Transverse colon (tissue), 4 donors: ENCODE results near the gene WDR37. TPM values are rescaled to one million over a fixed set of nuclear protein-coding genes. Genes with fewer than 3 reads are reported as not detected.

ENCODE experiments used
- DNase-seq: peaks from one replicate; pipeline ENCODE4 v3.0.0-alpha.2; 2019
- H3K27ac ChIP-seq, 4 donors: fragments of 200-600 bp; sonication (generic); 2 replicates each; pipeline ENCODE4 v1.5.1; 2016 to 2018; ENCODE audit warnings: inconsistent platforms in 4 of 4
- H3K27me3 ChIP-seq: fragments of 200-600 bp; sonication (generic); 2 replicates; pipeline ENCODE4 v1.5.1; 2017; ENCODE audit warnings: inconsistent platforms
- H3K36me3 ChIP-seq, 4 donors: fragments of 200-600 bp; sonication (generic); 2 replicates each; pipeline ENCODE4 v1.5.1; 2017 to 2019; ENCODE audit warnings: inconsistent platforms in 4 of 4
- H3K4me1 ChIP-seq, 4 donors: fragments of 200-600 bp; sonication (generic); 2 replicates each; pipeline ENCODE4 v1.5.1; 2017 to 2020; ENCODE audit warnings: inconsistent platforms in 4 of 4
- H3K4me3 ChIP-seq, 4 donors: fragments of 200-600 bp; sonication (generic); 1 replicate in 1 of 4; 2 replicates in 3 of 4; pipeline versions ENCODE4 v1.5.1 to v1.6.1; 2017 to 2019; ENCODE audit warnings: inconsistent platforms in 4 of 4
- H3K9me3 ChIP-seq, 2 donors: fragments of 200-600 bp; sonication (generic); 2 replicates each; pipeline ENCODE4 v1.5.1; 2017 to 2019; ENCODE audit warnings: inconsistent platforms in 2 of 2
- CTCF ChIP-seq, 5 experiments: fragments of 200-600 bp in 3 of 5; fragments of 450-650 bp in 2 of 5; sonication (generic) in 3 of 5; IDR thresholded peaks; 1 replicate in 2 of 5; 2 replicates in 3 of 5; pipeline ENCODE4 v1.5.1; 2016 to 2017; ENCODE audit warnings: antibody characterized with exemption in 5 of 5, inconsistent platforms in 3 of 5, mild to moderate bottlenecking in 2 of 5, moderate library complexity in 1 of 5
- EP300 ChIP-seq: sonication (generic); formaldehyde crosslinking; IDR thresholded peaks from one replicate; pipeline ENCODE4 v1.6.1; 2017; ENCODE audit warnings: antibody characterized with exemption, low read depth
- POLR2A ChIP-seq: fragments of 450-650 bp; IDR thresholded peaks from one replicate; pipeline ENCODE4 v1.6.1; 2016; ENCODE audit warnings: antibody characterized with exemption, mild to moderate bottlenecking, moderate library complexity
- POLR2AphosphoS5 ChIP-seq, 3 donors: sonication (generic); formaldehyde crosslinking; IDR thresholded peaks; one replicate each; pipeline ENCODE4 v1.6.1; 2016; ENCODE audit warnings: antibody characterized with exemption in 3 of 3
- WGBS, 2 donors: methylation state at CpG; one replicate each; pipeline ENCODE4 v1.1.5; 2018; ENCODE audit warnings: low coverage in 1 of 2; 5-methylcytosine and 5-hydroxymethylcytosine counted together
- in situ Hi-C, 4 donors: fragments of 200-750 bp; cut with MboI; loops; one replicate each; pipeline versions ENCODE4 v1.15.0 to v1.15.1; 2017; ENCODE audit warnings: low sequenced_read_pairs in 3 of 4, low pct_ligation_motif_present in 1 of 4, low pct_unique_long_range_greater_than_20kb in 1 of 4
- intact Hi-C: fragments of 100-400 bp; cut with DNase I; formaldehyde crosslinking; loops from one replicate; pipeline ENCODE4 v1.15.1; 2023; ENCODE audit warnings: low total_unique reads
- total RNA-seq, 4 donors: library from RNA; depleted of rRNA; stranded (reverse); fragments of >200 nt; gene quantifications; one replicate each; pipeline ENCODE4 v1.1.0, GENCODE V29; 2016

WDR37 gene
- total RNA-seq, 4 donors from 2014 or later: 14.5 to 22.1 (median 19.7) TPM

GRCh38 chr10:1180071-1180730 is 124.0 kb downstream of the WDR37 start:
- Histone ChIP-seq H3K9me3 (no peaks in the 10 kb centered on the region), H3K27ac (no peak overlapping the region), H3K27me3 (no peaks in the 10 kb centered on the region), H3K4me1 (no peaks in the 10 kb centered on the region), H3K4me3 (no peak overlapping the region), H3K36me3 (no peaks in the 10 kb centered on the region)
- TF ChIP-seq EP300 (no peak), POLR2A (no peak), CTCF (IDR thresholded peaks at IDR 0.05) (no peak), POLR2AphosphoS5 (IDR thresholded peaks at IDR 0.05) (no peak)
- intact Hi-C loops: no loop called here
- DNase-seq: no peak
- in situ Hi-C loops: no loop called here
- whole genome bisulfite sequencing, 2 donors: 79% methylated on average over 12 of the region's 16 CpGs; no CpG with 5 or more reads in 1 of the 2 donors

- in situ Hi-C loops: no loop called here
- no peaks in the 10 kb centered on the region for H3K4me1 ChIP-seq
- H3K9me3 ChIP-seq: no peaks in the 10 kb centered on the region
- H3K4me3 ChIP-seq: no peak overlapping the region
- no peak overlapping the region for H3K27ac ChIP-seq
- 72 to 90% methylated on average over 4 to 11 of the region's 11 CpGs for WGBS, 2 donors
- no peaks in the 10 kb centered on the region for H3K27me3 ChIP-seq
- TF ChIP-seq POLR2AphosphoS5 (IDR thresholded peaks at IDR 0.05) (no peak), CTCF (IDR thresholded peaks at IDR 0.05) (no peak), EP300 (no peak), POLR2A (no peak)
- H3K36me3 ChIP-seq: no peaks in the 10 kb centered on the region
- no peak for DNase-seq
- intact Hi-C loops: no loop called here
Observed at GRCh38 chr10:1180836-1181235, 124.7 kb downstream of the WDR37 start.

Other genes with a start within 250 kb of the WDR37 start
- 100 to 1,000 TPM in 1 of 4 donors, 10 to 100 TPM in 3; 89.2 to 148 (median 96.4) TPM for gene LARP4B, start 124.7 kb upstream of the WDR37 start, total RNA-seq
- gene GTPBP4, start 68.0 kb upstream of the WDR37 start, total RNA-seq: 10 to 100 TPM in 3 of 4 donors, 1 to 10 TPM in 1; 9.4 to 25.4 (median 17.1) TPM
- not detected for gene IDI2, start 30.5 kb upstream of the WDR37 start, total RNA-seq
- gene IDI1, start 7.3 kb upstream of the WDR37 start, total RNA-seq: 10 to 100 TPM; 31.1 to 81.5 (median 57.1) TPM